Lung (tissue), 12 donors: ENCODE measurements around the gene ANXA2R. TPM values are rescaled to one million over a fixed set of nuclear protein-coding genes. Genes with fewer than 3 reads are reported as not detected.
A peak's percentile ranks its signal among the peaks of the same experiment; 100 is the strongest.

Experiments used
- ATAC-seq: fragments of 200-7000 bp; cut with Tn5 transposase; one replicate; pipeline ENCODE4 v1.9.1; 2020; ENCODE audit warnings: moderate number of reproducible peaks; ENCODE audit not compliant: insufficient read depth, low FRiP score
- DNase-seq, 3 donors: peaks; one replicate each; pipeline ENCODE4 v3.0.0-alpha.2; 2013 to 2017
- H3K27ac ChIP-seq, 2 donors: one replicate each; pipeline ENCODE4 v1.5.1; 2013; ENCODE audit warnings: mild to moderate bottlenecking in 2 of 2, moderate library complexity in 2 of 2, control low read depth in 1 of 2, inconsistent platforms in 1 of 2, low read depth in 1 of 2, low read length in 1 of 2
- H3K27me3 ChIP-seq, 3 donors: one replicate each; pipeline ENCODE4 v1.5.1; 2013; ENCODE audit warnings: low read length in 2 of 3; ENCODE audit not compliant: control insufficient read depth in 3 of 3, insufficient read depth in 3 of 3
- H3K36me3 ChIP-seq, 4 donors: one replicate each; pipeline ENCODE4 v1.5.1; 2013; ENCODE audit warnings: low read length in 4 of 4, mild to moderate bottlenecking in 1 of 4, moderate library complexity in 1 of 4; ENCODE audit not compliant: control insufficient read depth in 4 of 4, insufficient read depth in 4 of 4
- H3K4me1 ChIP-seq, 5 donors: one replicate each; pipeline ENCODE4 v1.5.1; 2013; ENCODE audit warnings: low read length in 5 of 5, mild to moderate bottlenecking in 2 of 5, moderate library complexity in 1 of 5; ENCODE audit not compliant: control insufficient read depth in 5 of 5, insufficient read depth in 5 of 5
- H3K4me3 ChIP-seq: one replicate; pipeline ENCODE4 v1.5.1; 2013; ENCODE audit warnings: mild to moderate bottlenecking, control low read depth, moderate library complexity
- H3K9ac ChIP-seq, 2 donors: one replicate each; pipeline ENCODE4 v1.5.1; 2013; ENCODE audit warnings: low read length in 2 of 2, control low read depth in 1 of 2; ENCODE audit not compliant: insufficient read depth in 1 of 2
- H3K9me3 ChIP-seq, 4 donors: one replicate each; pipeline ENCODE4 v1.5.1; 2013; ENCODE audit warnings: low read length in 3 of 4, mild to moderate bottlenecking in 1 of 4, moderate library complexity in 1 of 4; ENCODE audit not compliant: control insufficient read depth in 4 of 4, insufficient read depth in 3 of 4
- WGBS, 2 donors: extraction: QIAGEN DNeasy Blood & Tissue Kit; methylation state at CpG; one replicate each; pipeline ENCODE4 v1.1.7; 2013; 5-methylcytosine and 5-hydroxymethylcytosine counted together
- polyA plus RNA-seq, 2 donors: library from polyadenylated mRNA; stranded (reverse); fragments of 200-250 nt; gene quantifications; one replicate each; pipeline ENCODE4 v1.2.1, GENCODE V29; 2013
- total RNA-seq, 2 donors: library from RNA; depleted of rRNA in 1 of 2; stranded (reverse); fragments of >200 nt in 1 of 2; gene quantifications; one replicate each; pipeline ENCODE4 v1.2.1, GENCODE V29; 2014 to 2021
- TF ChIP-seq, protein P1 (sequence below): IDR thresholded peaks from 2 replicates; pipeline ENCODE4 v1.5.1; 2012; ENCODE audit warnings: mild to moderate bottlenecking; ENCODE audit errors: control extremely low read depth, extremely low read depth
- donor health status: control.
- donor health status: control.
- donor health status: Bipolar disorder and iron deficiency.
- donor health status: healthy.
- donor health status: DM: yes; HTN: yes; CAD: no.

ANXA2R gene
- total and polyA plus RNA-seq, 4 donors: 4.0 to 5.2 (median 4.8) TPM

DNA sequence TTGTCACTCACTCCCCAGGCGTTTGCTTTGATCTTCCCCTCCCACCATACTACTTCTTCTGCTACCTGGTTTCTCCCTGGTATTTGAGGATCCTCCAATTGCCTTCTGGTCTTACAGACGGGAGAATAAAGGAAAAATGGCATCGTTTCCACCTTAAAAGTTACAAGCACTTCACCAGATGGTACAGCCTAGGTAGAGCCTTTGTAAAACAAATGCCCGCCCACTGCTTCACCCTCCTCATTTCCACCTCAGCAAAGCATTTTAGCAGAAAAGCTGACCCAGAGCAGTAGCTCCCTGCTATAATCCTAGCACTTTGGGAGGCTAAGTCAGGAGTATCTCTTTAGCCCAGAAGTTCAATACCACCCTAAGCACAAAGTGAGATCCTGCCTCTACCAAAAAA lies 5.1 kb upstream of the ANXA2R start:
- Histone ChIP-seq H3K27ac (no peak overlapping the region), H3K4me3 (no peak overlapping the region), H3K9ac (no peak overlapping the region), H3K9me3 (no peaks in the 10 kb centered on the region), H3K27me3 (peaks cover 0 to 48% (median 47%) of the 10 kb centered on the region in 3 donors), H3K4me1 (peaks cover 0 to 31% (median 9%) of the 10 kb centered on the region in 5 donors), H3K36me3 (no peaks in the 10 kb centered on the region)
- DNase-seq: no peak
- ATAC-seq: no peak
- TF ChIP-seq, protein P1, sequence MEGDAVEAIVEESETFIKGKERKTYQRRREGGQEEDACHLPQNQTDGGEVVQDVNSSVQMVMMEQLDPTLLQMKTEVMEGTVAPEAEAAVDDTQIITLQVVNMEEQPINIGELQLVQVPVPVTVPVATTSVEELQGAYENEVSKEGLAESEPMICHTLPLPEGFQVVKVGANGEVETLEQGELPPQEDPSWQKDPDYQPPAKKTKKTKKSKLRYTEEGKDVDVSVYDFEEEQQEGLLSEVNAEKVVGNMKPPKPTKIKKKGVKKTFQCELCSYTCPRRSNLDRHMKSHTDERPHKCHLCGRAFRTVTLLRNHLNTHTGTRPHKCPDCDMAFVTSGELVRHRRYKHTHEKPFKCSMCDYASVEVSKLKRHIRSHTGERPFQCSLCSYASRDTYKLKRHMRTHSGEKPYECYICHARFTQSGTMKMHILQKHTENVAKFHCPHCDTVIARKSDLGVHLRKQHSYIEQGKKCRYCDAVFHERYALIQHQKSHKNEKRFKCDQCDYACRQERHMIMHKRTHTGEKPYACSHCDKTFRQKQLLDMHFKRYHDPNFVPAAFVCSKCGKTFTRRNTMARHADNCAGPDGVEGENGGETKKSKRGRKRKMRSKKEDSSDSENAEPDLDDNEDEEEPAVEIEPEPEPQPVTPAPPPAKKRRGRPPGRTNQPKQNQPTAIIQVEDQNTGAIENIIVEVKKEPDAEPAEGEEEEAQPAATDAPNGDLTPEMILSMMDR: no peak
- 77 to 79% methylated on average over 4 of the region's 4 CpGs for WGBS, 2 donors

DNA sequence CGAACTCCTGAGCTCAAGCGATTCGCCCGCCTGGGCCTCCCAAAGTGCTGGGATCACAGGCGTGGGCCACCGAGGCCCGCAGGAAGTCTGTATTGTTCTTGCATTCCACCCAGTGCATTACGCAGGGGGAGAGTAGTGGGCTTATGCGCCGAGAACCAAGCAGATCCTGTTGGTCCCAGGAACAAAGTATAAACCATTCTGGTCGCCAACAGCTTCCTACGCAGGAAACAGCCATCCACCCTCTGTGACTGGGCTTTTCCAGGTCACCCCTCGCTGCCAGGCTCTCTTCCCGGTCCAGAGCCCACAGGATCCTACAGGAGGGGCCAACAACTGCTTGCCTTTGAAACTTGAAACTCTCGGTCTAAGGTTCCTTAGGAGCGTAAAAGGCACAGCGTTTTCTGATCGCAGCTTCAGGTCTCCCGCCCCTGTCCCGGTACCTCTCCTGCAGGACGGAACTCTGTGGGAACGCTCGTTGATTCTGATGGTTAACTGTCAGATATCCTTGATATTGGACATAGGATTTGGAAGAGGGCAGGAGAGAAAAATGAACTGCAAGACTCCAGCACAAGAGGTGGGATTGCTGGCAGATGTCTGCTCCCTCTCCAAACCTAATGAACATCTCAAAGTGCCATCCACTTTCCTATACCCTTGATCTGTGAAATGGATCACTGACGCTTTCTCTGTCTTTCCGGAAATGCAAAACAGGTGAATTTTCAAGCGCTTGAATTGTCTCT lies 4.2 kb upstream of the ANXA2R start:
- TF ChIP-seq, protein P1: no peak
- H3K27me3 ChIP-seq: peaks cover 0 to 57% (median 55%) of the 10 kb centered on the region in 3 donors
- H3K27ac ChIP-seq: peak overlapping the region in 1 of 2 donors; percentile 65
- H3K4me1 ChIP-seq: peaks cover 0 to 35% (median 9%) of the 10 kb centered on the region in 5 donors
- H3K9me3 ChIP-seq: peaks cover 0 to 1% (median 0%) of the 10 kb centered on the region in 4 donors
- WGBS, 2 donors: 63 to 78% methylated on average over 26 of the region's 26 CpGs
- DNase-seq (no peak), ATAC-seq (no peak)
- no peak overlapping the region for H3K9ac ChIP-seq
- no peaks in the 10 kb centered on the region for H3K36me3 ChIP-seq
- H3K4me3 ChIP-seq: no peak overlapping the region

DNA sequence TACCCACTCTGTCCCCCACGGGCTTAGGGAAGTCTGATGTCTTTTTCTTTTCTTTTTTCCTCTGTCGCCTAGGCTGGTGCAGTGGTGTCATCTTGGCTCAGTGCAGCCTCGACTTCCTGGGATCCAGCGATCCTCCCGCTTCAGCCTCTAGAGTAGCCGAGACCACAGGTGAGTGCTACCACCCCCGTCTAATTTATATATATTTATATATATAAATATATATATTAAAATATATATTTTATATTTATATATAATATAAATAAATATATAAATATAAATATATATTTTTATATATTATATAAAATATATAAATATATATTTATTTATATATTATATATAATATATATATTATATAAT lies 3.3 kb upstream of the ANXA2R start:
- no peak for DNase-seq
- Histone ChIP-seq H3K27ac (peak overlapping the region; percentile 80 to 99), H3K9ac (peak overlapping the region in 1 of 2 donors; percentile 40), H3K9me3 (peaks cover 0 to 1% (median 0%) of the 10 kb centered on the region in 4 donors), H3K36me3 (no peaks in the 10 kb centered on the region), H3K27me3 (peaks cover 0 to 65% (median 65%) of the 10 kb centered on the region in 3 donors), H3K4me3 (peak overlapping the region; percentile 36), H3K4me1 (peaks cover 0 to 35% (median 9%) of the 10 kb centered on the region in 5 donors)
- 5 to 11% methylated on average over 7 of the region's 7 CpGs for WGBS, 2 donors
- TF ChIP-seq, protein P1: no peak
- ATAC-seq: no peak
